ENCODE measurements around the gene APOLD1. TPM values are rescaled to one million over a fixed set of nuclear protein-coding genes. Genes with fewer than 3 reads are reported as not detected.
A peak's percentile ranks its signal among the peaks of the same experiment; 100 is the strongest.

Gene APOLD1
- polyA plus RNA-seq, 3 donors, result 0.08 to 0.21 TPM; not detected in 1

DNA sequence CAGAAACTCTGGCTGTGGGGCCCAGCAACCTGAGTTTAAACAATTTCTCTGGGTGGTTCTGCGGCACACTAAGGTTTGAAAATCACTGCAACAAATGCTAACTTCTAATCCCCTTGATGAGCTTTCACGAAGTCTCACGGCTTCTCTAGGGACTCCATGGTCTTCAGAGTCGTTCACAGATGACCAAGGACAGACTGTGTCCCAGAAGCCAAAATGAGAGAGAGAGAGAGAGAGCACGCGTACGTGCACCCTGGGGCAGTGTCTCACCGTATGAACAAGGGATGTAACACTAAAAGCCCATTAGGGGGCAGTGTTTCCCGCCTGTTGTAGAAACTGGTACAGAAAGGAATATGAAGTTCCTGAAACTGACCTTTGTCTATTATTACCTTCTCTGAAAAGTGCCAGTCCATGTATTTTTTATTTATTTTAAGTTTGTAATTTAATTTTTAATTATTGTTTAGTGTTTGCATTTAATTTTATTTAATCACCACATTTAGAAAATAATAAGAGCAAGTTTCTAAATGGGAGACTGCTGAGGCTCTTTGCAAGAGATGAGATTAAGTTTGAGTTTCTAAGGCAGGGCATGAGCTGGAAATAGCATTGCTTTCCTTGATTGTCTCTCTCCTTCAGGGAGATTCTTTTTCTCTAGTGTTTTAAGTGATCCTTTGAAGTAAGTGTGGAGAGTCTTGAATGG is 3.4 kb downstream of the APOLD1 start:
- Mint-ChIP-seq H3K36me3 (peaks cover 0 to 2% of the 10 kb centered on the region in 2 donors), H3K4me1 (peaks cover 12% of the 10 kb centered on the region), H3K9me3 (no peaks in the 10 kb centered on the region), H3K27ac (peak overlapping the region in 2 of 7 donors; percentile 20 to 48), H3K4me3 (peak overlapping the region in 1 of 2 donors; percentile 51), H3K27me3 (ENCODE audit: low read depth in 3 of 3) (peaks cover 1 to 4% (median 2%) of the 10 kb centered on the region in 3 donors)
- no peak overlapping the region for H3K27ac ChIP-seq (ENCODE audit: low read depth in 1 of 2, low read length in 2 of 2)
- no peaks in the 10 kb centered on the region for H4K20me1 ChIP-seq (ENCODE audit: insufficient read depth, low read length)
- no peaks in the 10 kb centered on the region for H3K36me3 ChIP-seq (replicated peaks in 1 of 2; ENCODE audit: control insufficient read depth in 1 of 2, insufficient read depth in 2 of 2, low read length in 2 of 2)
- H3K4me2 ChIP-seq (replicated peaks; ENCODE audit: extremely low read depth, low read length, poor library complexity, severe bottlenecking), result no peak overlapping the region
- no peaks in the 10 kb centered on the region for H3K27me3 ChIP-seq (ENCODE audit: control insufficient read depth in 2 of 2, insufficient read depth in 2 of 2, low read length in 2 of 2)
- no peak overlapping the region for H3K9ac ChIP-seq (ENCODE audit: insufficient read depth, low read length, poor library complexity, severe bottlenecking)
- intact Hi-C loops (cut with micrococcal nuclease), result loop anchor here in 1 of 2 donors (10.0 kb wide), 1 partner anchor 446 kb away; no protein-coding TSS in a partner anchor
- H2AFZ ChIP-seq (ENCODE audit: insufficient read depth, low read depth, low read length, poor library complexity, severe bottlenecking), result no peak overlapping the region
- no peaks in the 10 kb centered on the region for H3K9me3 ChIP-seq (replicated peaks in 1 of 2; ENCODE audit: control insufficient read depth in 1 of 2, insufficient read depth in 1 of 2, low read length in 2 of 2)
- H3K4me3 ChIP-seq (replicated peaks in 1 of 3; ENCODE audit: low read depth in 2 of 3, low read length in 3 of 3), result no peak overlapping the region
- peaks cover 15 to 18% of the 10 kb centered on the region in 2 donors for H3K4me1 ChIP-seq (ENCODE audit: control insufficient read depth in 1 of 2, insufficient read depth in 2 of 2, low read length in 2 of 2)
- DNase-seq, result peak; percentile 70 to 87 (median 78)
- 5% methylated on average over 7 of the region's 9 CpGs for WGBS (ENCODE audit: insufficient coverage)
- H3K79me2 ChIP-seq (ENCODE audit: insufficient read depth, low read length), result no peaks in the 10 kb centered on the region
- TF ChIP-seq, protein P1, sequence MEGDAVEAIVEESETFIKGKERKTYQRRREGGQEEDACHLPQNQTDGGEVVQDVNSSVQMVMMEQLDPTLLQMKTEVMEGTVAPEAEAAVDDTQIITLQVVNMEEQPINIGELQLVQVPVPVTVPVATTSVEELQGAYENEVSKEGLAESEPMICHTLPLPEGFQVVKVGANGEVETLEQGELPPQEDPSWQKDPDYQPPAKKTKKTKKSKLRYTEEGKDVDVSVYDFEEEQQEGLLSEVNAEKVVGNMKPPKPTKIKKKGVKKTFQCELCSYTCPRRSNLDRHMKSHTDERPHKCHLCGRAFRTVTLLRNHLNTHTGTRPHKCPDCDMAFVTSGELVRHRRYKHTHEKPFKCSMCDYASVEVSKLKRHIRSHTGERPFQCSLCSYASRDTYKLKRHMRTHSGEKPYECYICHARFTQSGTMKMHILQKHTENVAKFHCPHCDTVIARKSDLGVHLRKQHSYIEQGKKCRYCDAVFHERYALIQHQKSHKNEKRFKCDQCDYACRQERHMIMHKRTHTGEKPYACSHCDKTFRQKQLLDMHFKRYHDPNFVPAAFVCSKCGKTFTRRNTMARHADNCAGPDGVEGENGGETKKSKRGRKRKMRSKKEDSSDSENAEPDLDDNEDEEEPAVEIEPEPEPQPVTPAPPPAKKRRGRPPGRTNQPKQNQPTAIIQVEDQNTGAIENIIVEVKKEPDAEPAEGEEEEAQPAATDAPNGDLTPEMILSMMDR (IDR thresholded peaks at IDR 0.05), result peak; percentile 89

DNA sequence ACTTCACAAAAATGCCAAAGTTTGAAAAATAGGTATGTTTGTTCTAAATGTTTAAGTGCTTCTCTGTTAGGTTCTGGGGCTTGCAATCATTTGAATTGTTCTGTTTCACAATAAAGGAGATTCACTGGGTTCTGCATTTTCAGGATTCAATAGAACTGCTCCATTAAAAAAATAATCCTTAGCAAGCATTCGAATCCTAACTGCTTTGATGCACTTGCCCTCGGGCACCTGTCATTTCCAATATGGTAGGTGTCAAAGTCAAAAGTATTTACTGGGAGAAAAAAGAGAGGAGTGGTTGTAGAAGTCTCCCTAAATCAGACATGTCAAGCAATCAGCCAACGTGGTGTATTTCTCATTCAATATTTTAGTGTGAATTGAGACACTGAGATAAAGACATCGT is 5.5 kb downstream of the APOLD1 start:
- Histone ChIP-seq H3K9me3 (replicated peaks in 1 of 2; ENCODE audit: control insufficient read depth in 1 of 2, insufficient read depth in 1 of 2, low read length in 2 of 2) (no peaks in the 10 kb centered on the region), H3K9ac (ENCODE audit: insufficient read depth, low read length, poor library complexity, severe bottlenecking) (no peak overlapping the region), H3K36me3 (replicated peaks in 1 of 2; ENCODE audit: control insufficient read depth in 1 of 2, insufficient read depth in 2 of 2, low read length in 2 of 2) (no peaks in the 10 kb centered on the region), H4K20me1 (ENCODE audit: insufficient read depth, low read length) (no peaks in the 10 kb centered on the region), H3K79me2 (ENCODE audit: insufficient read depth, low read length) (no peaks in the 10 kb centered on the region), H3K27ac (ENCODE audit: low read depth in 1 of 2, low read length in 2 of 2) (no peak overlapping the region), H3K4me1 (ENCODE audit: control insufficient read depth in 1 of 2, insufficient read depth in 2 of 2, low read length in 2 of 2) (peaks cover 15 to 18% of the 10 kb centered on the region in 2 donors), H3K4me3 (replicated peaks in 1 of 3; ENCODE audit: low read depth in 2 of 3, low read length in 3 of 3) (no peak overlapping the region), H3K27me3 (ENCODE audit: control insufficient read depth in 2 of 2, insufficient read depth in 2 of 2, low read length in 2 of 2) (no peaks in the 10 kb centered on the region), H2AFZ (ENCODE audit: insufficient read depth, low read depth, low read length, poor library complexity, severe bottlenecking) (no peak overlapping the region), H3K4me2 (replicated peaks; ENCODE audit: extremely low read depth, low read length, poor library complexity, severe bottlenecking) (no peak overlapping the region)
- intact Hi-C loops (cut with micrococcal nuclease), result no loop called here
- H3K27ac Mint-ChIP-seq, result no peak overlapping the region
- H3K4me3 Mint-ChIP-seq, result no peak overlapping the region
- no CpG with 5 or more reads among the region's 4 CpGs for WGBS (ENCODE audit: insufficient coverage)
- DNase-seq, result no peak
- TF ChIP-seq, protein P1 (IDR thresholded peaks at IDR 0.05), result no peak
- peaks cover 1 to 4% (median 2%) of the 10 kb centered on the region in 3 donors for H3K27me3 Mint-ChIP-seq (ENCODE audit: low read depth in 3 of 3)
- peaks cover 12% of the 10 kb centered on the region for H3K4me1 Mint-ChIP-seq
- no peaks in the 10 kb centered on the region for H3K36me3 Mint-ChIP-seq
- no peaks in the 10 kb centered on the region for H3K9me3 Mint-ChIP-seq
